Measurements from ENCODE around the gene SHANK1. TPM values are rescaled to one million over a fixed set of nuclear protein-coding genes. Genes with fewer than 3 reads are reported as not detected.

SHANK1 gene
- total RNA-seq, 1 donor from 2014 or later: 0.36 TPM

DNA sequence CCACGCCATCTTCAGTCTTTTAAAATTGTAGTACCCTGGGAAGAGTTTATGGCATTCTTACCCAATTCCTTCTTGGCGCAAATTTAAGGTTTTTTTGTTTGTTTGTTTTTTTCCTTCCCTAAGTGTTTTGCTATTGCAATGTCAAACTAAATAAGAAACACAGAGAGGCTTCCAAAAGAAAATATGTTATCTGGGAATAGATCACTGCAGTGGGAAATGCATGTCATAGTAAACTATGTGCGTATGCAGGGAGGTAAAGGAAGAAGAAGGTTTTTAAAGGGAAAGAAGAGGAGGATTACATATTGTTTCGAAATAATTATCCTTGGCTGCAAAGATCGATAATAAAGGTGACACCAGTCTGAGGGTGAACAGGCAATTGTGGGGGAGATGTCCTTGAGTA lies 16.7 kb upstream of the SHANK1 start:
- H3K9me3 Mint-ChIP-seq (ENCODE audit: low read depth): no peaks in the 10 kb centered on the region
- H3K4me3 Mint-ChIP-seq (ENCODE audit: low read depth): no peak overlapping the region
- no peak overlapping the region for H3K27ac Mint-ChIP-seq
- no peak for DNase-seq (ENCODE audit: low spot score, unreplicated experiment)
- TF ChIP-seq CTCF (IDR thresholded peaks at IDR 0.05; ENCODE audit: unreplicated experiment): no peak
- H3K4me1 Mint-ChIP-seq (ENCODE audit: low read depth): no peaks in the 10 kb centered on the region
- H3K36me3 Mint-ChIP-seq (ENCODE audit: insufficient read depth): no peaks in the 10 kb centered on the region
- H3K27me3 Mint-ChIP-seq: peaks cover 71% of the 10 kb centered on the region

GRCh38 chr19:50735869-50736268 lies 16.3 kb upstream of the SHANK1 start:
- Mint-ChIP-seq H3K9me3 (ENCODE audit: low read depth) (no peaks in the 10 kb centered on the region), H3K4me1 (ENCODE audit: low read depth) (no peaks in the 10 kb centered on the region), H3K27ac (no peak overlapping the region), H3K4me3 (ENCODE audit: low read depth) (no peak overlapping the region), H3K27me3 (peaks cover 71% of the 10 kb centered on the region), H3K36me3 (ENCODE audit: insufficient read depth) (no peaks in the 10 kb centered on the region)
- TF ChIP-seq CTCF (IDR thresholded peaks at IDR 0.05; ENCODE audit: unreplicated experiment): no peak
- no peak for DNase-seq (ENCODE audit: low spot score, unreplicated experiment)

DNA sequence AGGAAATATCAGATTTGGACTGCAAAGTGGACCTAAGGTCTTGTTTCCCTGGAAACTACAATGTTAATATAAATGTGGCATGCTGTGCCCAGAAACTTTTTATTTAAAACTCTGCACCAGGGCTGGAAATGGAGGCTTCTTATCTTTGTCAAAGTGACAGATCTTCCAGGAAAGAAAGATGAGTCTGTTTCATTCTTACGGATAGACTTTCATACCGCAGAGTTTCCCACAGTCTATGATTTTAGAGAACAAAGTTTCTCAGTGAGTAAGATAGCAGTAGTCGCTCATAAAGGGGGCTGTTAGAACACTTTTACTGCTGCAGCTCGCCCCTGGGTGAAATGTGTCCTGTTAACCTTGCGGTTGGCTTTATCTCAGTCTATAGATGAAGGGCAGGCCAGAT lies 10.3 kb upstream of the SHANK1 start:
- Mint-ChIP-seq H3K4me1 (ENCODE audit: low read depth) (peaks cover 2% of the 10 kb centered on the region), H3K27ac (no peak overlapping the region), H3K4me3 (ENCODE audit: low read depth) (no peak overlapping the region), H3K9me3 (ENCODE audit: low read depth) (no peaks in the 10 kb centered on the region), H3K36me3 (ENCODE audit: insufficient read depth) (no peaks in the 10 kb centered on the region), H3K27me3 (peaks cover 31% of the 10 kb centered on the region)
- no peak for DNase-seq (ENCODE audit: low spot score, unreplicated experiment)
- no peak for TF ChIP-seq CTCF (IDR thresholded peaks at IDR 0.05; ENCODE audit: unreplicated experiment)

DNA sequence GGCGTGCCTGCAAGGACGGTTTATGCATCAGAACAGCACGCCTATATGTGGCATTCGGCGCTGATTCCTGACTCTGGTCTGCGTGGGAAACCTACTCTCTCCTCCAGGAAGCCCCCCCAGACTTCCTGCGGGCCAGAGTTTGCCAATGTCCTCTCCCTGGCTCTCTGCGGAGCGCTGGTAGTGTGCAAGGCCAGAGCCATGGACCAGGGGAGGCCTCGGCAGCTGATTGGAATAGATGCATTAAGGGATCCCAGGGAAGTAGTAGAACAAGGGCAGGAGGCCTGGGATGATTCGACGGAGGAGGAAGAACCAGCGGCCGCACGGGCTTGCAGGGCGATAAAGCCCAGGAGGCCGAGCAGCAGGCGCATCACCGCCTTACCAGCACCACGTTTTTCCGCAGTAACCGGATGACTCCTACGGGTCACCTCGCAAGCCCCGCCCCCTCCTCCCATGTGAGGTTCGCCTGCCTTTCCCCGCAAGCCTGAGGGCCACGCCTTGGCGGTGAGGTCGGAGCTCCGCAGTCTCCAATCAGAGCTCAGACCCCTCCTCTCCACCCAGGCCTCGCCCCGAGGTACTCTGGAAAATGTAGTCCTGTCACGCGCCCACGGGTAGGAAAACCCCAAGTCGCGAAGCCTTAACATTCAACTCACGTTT lies 8.6 kb upstream of the SHANK1 start:
- peaks cover 2% of the 10 kb centered on the region for H3K4me1 Mint-ChIP-seq (ENCODE audit: low read depth)
- peak; percentile 69 for DNase-seq (ENCODE audit: low spot score, unreplicated experiment)
- peaks cover 27% of the 10 kb centered on the region for H3K27me3 Mint-ChIP-seq
- H3K4me3 Mint-ChIP-seq (ENCODE audit: low read depth): peak overlapping the region; percentile 5
- H3K36me3 Mint-ChIP-seq (ENCODE audit: insufficient read depth): no peaks in the 10 kb centered on the region
- no peaks in the 10 kb centered on the region for H3K9me3 Mint-ChIP-seq (ENCODE audit: low read depth)
- H3K27ac Mint-ChIP-seq: no peak overlapping the region
- no peak for TF ChIP-seq CTCF (IDR thresholded peaks at IDR 0.05; ENCODE audit: unreplicated experiment)

- Mint-ChIP-seq H3K27ac (no peak overlapping the region), H3K36me3 (ENCODE audit: insufficient read depth) (no peaks in the 10 kb centered on the region), H3K4me1 (ENCODE audit: low read depth) (peaks cover 2% of the 10 kb centered on the region), H3K4me3 (ENCODE audit: low read depth) (peak overlapping the region; percentile 94), H3K27me3 (peaks cover 33% of the 10 kb centered on the region), H3K9me3 (ENCODE audit: low read depth) (no peaks in the 10 kb centered on the region)
- no peak for DNase-seq (ENCODE audit: low spot score, unreplicated experiment)
- no peak for TF ChIP-seq CTCF (IDR thresholded peaks at IDR 0.05; ENCODE audit: unreplicated experiment)
Observed at GRCh38 chr19:50725911-50726230, 6.3 kb upstream of the SHANK1 start.
